ENCODE results near the gene RBM33. TPM values are rescaled to one million over a fixed set of nuclear protein-coding genes. Genes with fewer than 3 reads are reported as not detected.

RBM33 gene
- polyA plus RNA-seq, 3 donors, result 15.0 to 27.7 (median 22.2) TPM

DNA sequence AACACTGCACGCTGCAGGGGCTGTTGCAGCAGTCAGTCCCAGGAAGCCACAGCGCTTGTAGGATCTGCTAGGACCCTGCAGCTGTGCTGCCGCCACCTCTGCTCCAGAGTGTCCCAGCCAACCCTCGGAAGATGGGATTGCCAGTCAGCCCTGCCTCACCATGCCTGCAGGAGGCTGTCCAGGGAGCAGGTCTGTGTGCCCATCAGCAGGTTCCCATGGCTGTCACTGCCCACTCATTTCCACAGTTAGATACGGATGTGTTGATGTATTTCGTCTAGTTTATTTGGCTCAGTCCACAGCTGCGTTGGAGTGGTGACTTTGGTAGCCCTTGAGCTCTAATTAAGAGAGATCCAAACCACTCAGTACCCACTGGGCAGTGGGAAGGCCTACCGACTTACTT, 132.1 kb downstream of the RBM33 start:
- no peak for DNase-seq
- Histone ChIP-seq H3K4me3 (replicated peaks in 1 of 3; ENCODE audit: low read depth in 2 of 3, low read length in 3 of 3) (no peak overlapping the region), H3K36me3 (replicated peaks in 1 of 2; ENCODE audit: control insufficient read depth in 1 of 2, insufficient read depth in 2 of 2, low read length in 2 of 2) (peaks cover 85 to 100% of the 10 kb centered on the region in 2 donors), H3K79me2 (ENCODE audit: insufficient read depth, low read length) (peaks cover 5% of the 10 kb centered on the region), H3K9ac (ENCODE audit: insufficient read depth, low read length, poor library complexity, severe bottlenecking) (no peak overlapping the region), H3K4me2 (replicated peaks; ENCODE audit: extremely low read depth, low read length, poor library complexity, severe bottlenecking) (no peak overlapping the region), H3K27me3 (ENCODE audit: control insufficient read depth in 2 of 2, insufficient read depth in 2 of 2, low read length in 2 of 2) (no peaks in the 10 kb centered on the region), H4K20me1 (ENCODE audit: insufficient read depth, low read length) (peaks cover 74% of the 10 kb centered on the region), H2AFZ (ENCODE audit: insufficient read depth, low read depth, low read length, poor library complexity, severe bottlenecking) (no peak overlapping the region), H3K27ac (ENCODE audit: low read depth in 1 of 2, low read length in 2 of 2) (no peak overlapping the region), H3K9me3 (replicated peaks in 1 of 2; ENCODE audit: control insufficient read depth in 1 of 2, insufficient read depth in 1 of 2, low read length in 2 of 2) (no peaks in the 10 kb centered on the region), H3K4me1 (ENCODE audit: control insufficient read depth in 1 of 2, insufficient read depth in 2 of 2, low read length in 2 of 2) (no peaks in the 10 kb centered on the region)
- H3K36me3 Mint-ChIP-seq, result peaks cover 93 to 98% of the 10 kb centered on the region in 2 donors
- intact Hi-C loops (cut with micrococcal nuclease), result no loop called here
- no peaks in the 10 kb centered on the region for H3K9me3 Mint-ChIP-seq
- H3K4me1 Mint-ChIP-seq, result no peaks in the 10 kb centered on the region
- WGBS (ENCODE audit: insufficient coverage), result 95% methylated on average over 4 of the region's 8 CpGs
- TF ChIP-seq, protein P1, sequence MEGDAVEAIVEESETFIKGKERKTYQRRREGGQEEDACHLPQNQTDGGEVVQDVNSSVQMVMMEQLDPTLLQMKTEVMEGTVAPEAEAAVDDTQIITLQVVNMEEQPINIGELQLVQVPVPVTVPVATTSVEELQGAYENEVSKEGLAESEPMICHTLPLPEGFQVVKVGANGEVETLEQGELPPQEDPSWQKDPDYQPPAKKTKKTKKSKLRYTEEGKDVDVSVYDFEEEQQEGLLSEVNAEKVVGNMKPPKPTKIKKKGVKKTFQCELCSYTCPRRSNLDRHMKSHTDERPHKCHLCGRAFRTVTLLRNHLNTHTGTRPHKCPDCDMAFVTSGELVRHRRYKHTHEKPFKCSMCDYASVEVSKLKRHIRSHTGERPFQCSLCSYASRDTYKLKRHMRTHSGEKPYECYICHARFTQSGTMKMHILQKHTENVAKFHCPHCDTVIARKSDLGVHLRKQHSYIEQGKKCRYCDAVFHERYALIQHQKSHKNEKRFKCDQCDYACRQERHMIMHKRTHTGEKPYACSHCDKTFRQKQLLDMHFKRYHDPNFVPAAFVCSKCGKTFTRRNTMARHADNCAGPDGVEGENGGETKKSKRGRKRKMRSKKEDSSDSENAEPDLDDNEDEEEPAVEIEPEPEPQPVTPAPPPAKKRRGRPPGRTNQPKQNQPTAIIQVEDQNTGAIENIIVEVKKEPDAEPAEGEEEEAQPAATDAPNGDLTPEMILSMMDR (IDR thresholded peaks at IDR 0.05), result no peak
- H3K27me3 Mint-ChIP-seq (ENCODE audit: low read depth in 3 of 3), result no peaks in the 10 kb centered on the region
- H3K4me3 Mint-ChIP-seq, result no peak overlapping the region
- H3K27ac Mint-ChIP-seq, result no peak overlapping the region

DNA sequence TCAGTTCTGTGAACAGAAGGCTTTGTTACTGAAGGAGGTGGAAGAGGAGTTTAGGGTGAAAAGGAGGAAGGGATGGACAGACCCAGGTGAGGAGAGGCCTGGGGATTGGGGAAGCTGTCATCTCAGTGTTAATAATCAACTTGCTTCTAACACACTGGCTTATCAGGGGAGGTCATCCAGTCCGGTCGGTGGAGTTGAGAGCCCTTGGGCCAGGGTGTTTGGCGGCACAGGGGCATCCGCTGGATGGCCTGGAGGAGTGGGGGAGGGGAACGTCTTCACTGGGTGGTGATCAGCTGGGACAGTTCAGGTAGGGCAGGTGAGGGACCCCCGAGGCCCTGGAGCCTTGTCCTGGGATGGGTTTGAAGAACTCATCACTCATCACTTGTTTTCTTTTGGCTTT, 133.9 kb downstream of the RBM33 start:
- no peak for DNase-seq
- Histone ChIP-seq H3K27ac (ENCODE audit: low read depth in 1 of 2, low read length in 2 of 2) (no peak overlapping the region), H3K4me1 (ENCODE audit: control insufficient read depth in 1 of 2, insufficient read depth in 2 of 2, low read length in 2 of 2) (no peaks in the 10 kb centered on the region), H2AFZ (ENCODE audit: insufficient read depth, low read depth, low read length, poor library complexity, severe bottlenecking) (no peak overlapping the region), H4K20me1 (ENCODE audit: insufficient read depth, low read length) (peaks cover 70% of the 10 kb centered on the region), H3K79me2 (ENCODE audit: insufficient read depth, low read length) (no peaks in the 10 kb centered on the region), H3K4me3 (replicated peaks in 1 of 3; ENCODE audit: low read depth in 2 of 3, low read length in 3 of 3) (no peak overlapping the region), H3K4me2 (replicated peaks; ENCODE audit: extremely low read depth, low read length, poor library complexity, severe bottlenecking) (no peak overlapping the region), H3K9me3 (replicated peaks in 1 of 2; ENCODE audit: control insufficient read depth in 1 of 2, insufficient read depth in 1 of 2, low read length in 2 of 2) (no peaks in the 10 kb centered on the region), H3K36me3 (replicated peaks in 1 of 2; ENCODE audit: control insufficient read depth in 1 of 2, insufficient read depth in 2 of 2, low read length in 2 of 2) (peaks cover 82 to 100% of the 10 kb centered on the region in 2 donors), H3K27me3 (ENCODE audit: control insufficient read depth in 2 of 2, insufficient read depth in 2 of 2, low read length in 2 of 2) (no peaks in the 10 kb centered on the region), H3K9ac (ENCODE audit: insufficient read depth, low read length, poor library complexity, severe bottlenecking) (no peak overlapping the region)
- Mint-ChIP-seq H3K4me1 (no peaks in the 10 kb centered on the region), H3K36me3 (peaks cover 92 to 98% of the 10 kb centered on the region in 2 donors), H3K27ac (peak overlapping the region in 2 of 7 donors; percentile 32 to 34), H3K9me3 (no peaks in the 10 kb centered on the region), H3K4me3 (no peak overlapping the region), H3K27me3 (ENCODE audit: low read depth in 3 of 3) (no peaks in the 10 kb centered on the region)
- intact Hi-C loops (cut with micrococcal nuclease), result no loop called here
- 100% methylated on average over 4 of the region's 6 CpGs for WGBS (ENCODE audit: insufficient coverage)
- TF ChIP-seq, protein P1 (IDR thresholded peaks at IDR 0.05), result no peak
